ENCODE results near the gene SPATA6L.

SPATA6L gene

DNA sequence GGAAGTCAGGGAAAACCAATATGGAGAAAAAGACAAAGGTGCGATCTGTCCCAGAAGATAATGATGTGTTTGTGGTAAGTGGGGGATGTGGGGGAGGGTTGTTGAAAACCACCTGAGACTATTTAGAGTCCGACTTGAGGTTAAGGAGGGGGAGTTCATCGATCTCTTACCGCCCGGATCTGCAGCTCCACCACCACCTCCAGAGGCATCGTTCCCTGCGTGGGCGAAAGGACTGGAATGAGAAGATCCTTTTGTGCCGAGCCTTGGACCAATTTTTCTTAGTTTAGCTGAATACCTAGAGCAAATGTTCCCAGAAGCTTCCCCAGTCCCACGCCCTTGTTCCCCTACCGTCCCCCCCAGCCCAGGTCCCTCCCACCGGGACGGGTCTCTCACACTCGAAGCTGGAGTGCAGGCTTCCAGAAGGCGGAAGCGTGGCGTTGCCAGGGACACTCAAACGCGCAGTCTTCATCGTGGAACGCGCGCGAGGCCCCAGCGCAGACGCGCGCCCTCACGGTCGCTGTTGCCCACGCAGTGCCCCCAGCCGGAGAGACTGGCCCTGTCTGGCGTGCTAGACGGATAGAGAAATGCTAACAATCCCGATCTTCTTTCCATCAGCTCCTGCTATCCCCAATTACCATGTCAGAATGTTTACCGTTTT is at the start of gene SPATA6L:
Gene SPATA6L, minus strand, starts transcription at position 439 of the 658 bp plus-strand sequence. Its CDS starts 230 bp downstream, at position 209.
- DNase-seq = peak; percentile 47

- DNase-seq = peak; percentile 29
These were observed 48.2 kb upstream of the SPATA6L start for GRCh38 chr9:4714266-4715016.

- no peak for DNase-seq
These were observed 47.6 kb upstream of the SPATA6L start for GRCh38 chr9:4713849-4714248.

DNA sequence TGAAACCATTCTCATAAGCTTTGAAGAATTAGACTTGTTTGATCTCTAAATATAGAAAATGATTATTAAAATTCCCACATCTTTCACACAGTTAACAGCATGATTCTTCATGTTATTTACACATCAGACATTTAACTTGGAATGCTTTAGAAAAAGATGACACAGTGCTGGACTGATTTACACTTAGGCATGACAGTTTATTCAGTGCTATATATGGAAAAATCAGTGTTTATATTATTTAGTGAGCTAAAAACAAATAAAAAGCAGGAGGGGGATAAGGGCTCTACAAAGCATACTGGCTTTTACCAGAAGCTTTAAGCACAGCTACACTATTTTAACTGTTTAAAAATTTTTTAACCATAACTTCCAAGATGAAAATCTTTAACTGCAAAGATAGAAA is 43.1 kb upstream of the SPATA6L start:
- DNase-seq = no peak

DNA sequence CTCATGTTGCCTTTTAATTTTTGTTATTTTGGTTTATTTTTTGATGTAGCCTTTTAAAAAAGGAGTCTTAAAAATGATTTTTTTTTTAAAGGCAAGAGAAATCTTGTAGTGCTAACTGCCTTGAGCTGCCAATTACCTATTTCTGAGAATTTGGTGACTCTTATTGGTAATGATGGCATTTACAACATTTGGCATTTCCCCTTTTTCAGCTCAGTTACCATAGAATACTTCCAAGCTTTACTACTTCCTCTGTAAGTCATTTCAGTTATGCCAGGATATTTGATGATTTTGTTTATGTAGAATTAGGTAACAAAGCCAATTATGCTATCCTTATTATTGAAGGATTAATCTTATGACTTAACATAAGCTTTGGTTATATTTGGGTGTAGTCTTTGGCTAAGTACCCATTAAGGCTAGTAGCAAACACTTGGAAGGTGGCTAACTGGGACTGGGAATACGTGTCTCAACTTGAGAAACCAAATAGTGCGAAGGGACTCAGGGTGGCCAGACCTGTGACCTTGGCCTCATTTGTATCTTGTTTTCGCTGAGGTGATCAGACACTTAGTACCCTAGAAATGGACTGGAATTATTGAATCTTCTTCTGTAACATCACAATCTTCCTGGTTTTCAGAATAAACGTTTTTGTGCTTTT is 40.8 kb upstream of the SPATA6L start:
- no peak for DNase-seq

DNA sequence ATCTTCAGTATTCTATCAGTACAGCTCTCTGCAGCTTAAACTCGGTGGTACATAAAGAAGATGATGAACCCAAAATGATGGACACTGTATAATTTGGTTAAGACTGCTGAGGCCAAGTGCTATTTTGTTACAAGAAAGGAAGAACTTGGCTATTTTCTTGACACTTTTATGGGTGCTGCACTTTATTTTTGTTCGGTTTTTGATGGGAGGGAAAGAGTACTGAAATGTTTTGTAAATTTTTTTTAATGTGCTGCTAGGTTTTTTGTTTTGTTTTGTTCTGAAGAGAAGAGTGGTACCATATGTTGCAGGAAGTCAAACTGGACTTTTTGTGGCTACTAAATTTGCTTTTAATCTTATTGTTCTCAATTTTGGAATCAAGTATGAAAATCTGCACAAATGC is 39.7 kb upstream of the SPATA6L start:
- no peak for DNase-seq

DNA sequence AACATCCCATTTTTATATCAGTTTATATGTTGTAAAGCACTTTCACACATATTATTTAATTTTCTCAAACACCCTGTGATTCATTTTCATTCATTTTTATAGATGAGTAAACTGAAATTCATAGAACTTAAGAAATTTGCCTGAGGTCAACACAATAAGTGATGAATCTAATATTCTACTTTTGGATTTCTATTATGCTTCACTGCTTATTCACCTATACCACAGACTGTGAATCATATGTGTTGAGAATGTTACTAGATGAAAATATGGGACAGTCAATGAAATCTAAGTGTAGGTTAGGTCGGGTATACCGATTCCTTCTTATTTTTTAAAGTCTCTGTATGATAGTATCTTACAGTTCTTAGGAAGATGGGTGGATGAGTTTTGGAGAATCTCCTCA is 37.8 kb upstream of the SPATA6L start:
- no peak for DNase-seq

DNA sequence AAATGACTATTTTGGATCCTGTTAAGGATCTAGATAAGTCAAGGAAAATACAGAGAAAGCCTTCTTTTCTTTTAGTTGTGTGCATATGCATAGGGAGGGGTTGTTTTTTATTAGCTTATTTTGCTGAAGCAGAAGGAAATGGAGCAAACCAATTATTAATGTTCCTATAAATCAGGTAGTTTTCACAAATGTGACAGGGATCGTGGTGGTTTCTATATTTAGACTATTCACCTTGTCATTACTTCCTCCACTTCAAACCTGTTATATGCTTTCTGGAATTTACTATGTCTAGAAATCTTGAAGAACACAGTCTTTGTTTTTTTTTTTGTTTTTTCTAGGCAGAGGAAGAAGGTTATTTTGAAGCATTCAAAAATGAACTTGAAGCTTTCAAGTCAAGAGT is 35.2 kb upstream of the SPATA6L start:
- DNase-seq = no peak

DNA sequence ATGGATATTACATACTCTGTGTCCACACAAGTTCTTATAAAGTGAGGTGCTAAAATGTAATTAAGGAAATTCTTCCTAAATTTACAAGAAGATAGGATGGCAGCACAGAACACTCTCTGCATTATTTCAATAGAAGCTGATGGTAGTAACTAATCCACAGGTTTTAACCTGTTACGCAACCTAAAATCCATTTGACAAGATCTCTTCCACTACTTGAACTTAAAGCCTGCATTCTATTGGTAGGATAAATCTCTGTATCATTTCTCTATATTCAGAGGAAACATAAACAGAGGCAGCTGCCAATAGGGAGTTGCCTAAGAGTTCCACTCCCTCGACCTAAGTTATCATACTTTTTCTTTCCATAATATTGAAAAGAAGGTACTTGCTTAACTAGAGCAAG is 34.7 kb upstream of the SPATA6L start:
- no peak for DNase-seq

DNA sequence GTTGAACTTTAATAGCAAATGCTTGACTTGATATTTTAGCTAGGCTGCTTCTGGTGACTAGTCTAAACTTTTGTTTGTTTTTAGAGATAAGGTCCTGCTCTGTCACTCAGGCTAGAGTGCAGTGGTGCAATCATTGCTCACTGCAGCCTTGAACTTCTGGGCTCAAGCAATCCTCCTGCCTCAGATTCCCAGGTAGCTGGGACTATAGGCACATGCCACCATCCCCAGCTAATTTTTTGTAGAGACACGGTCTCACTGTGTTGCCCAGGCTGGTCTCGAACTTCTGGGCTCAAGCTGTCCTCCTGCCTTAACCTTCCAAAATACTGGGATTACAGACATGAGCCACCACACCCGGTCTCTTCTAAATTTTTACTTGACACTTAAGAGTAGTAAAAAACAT is 33.8 kb upstream of the SPATA6L start:
- no peak for DNase-seq

DNA sequence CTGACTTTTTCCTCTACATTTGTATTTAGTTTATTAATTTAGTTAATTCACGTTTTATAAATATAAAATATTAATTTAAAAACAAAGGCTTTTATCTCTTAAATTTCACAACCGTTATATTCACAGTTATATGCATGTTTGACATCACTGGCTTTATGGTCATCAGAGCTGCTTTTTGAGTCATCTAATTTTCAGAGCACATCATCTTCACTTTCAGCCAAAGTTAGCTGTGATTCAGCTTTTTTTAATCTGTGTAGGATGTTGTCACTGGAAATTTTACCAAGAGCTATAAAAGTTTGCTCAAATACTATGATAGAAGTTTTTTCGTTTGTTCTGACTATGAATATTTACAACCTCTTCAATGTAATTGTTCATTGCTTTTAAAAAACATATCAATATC is 25.5 kb upstream of the SPATA6L start:
- DNase-seq = no peak

DNA sequence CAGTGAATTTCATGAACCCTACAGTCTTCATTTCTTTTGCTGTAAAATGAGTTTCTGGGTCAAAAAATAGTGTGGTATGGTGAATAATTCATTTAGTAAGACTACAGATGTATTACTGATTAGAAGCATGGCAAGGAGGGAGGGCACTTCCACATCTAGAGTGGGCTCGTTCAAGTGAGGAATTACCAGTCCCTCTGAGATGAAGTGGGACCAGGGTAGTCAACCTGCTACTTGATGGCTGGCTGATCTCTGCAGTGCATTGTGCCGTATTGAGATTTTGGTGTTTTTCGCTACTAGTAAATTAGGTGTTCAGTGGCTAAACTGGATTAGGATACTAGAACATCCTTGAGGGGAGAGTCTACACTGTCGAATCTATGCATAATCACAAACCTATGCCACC is 23.9 kb upstream of the SPATA6L start:
- DNase-seq = no peak

GRCh38 chr9:4689687-4690104 is 23.4 kb upstream of the SPATA6L start:
- DNase-seq = no peak

DNA sequence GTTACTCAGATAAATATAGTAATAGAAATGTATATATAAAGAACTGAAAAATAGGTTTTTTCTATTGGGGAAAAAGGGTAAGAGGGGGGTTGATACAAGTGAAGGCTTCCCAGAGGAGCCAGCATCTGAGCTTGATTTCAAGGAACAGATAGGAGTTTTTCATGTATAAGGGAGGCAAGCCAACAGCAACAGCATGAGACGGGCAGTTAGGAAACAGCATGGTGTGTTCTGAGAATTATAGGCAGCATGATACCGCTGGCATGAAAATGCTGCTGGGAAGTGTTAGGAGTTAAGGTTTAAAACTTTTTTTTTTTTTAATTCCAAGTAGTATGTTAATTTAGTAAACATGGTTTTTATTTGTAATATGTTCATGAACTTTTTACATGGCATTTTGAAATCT is 22.7 kb upstream of the SPATA6L start:
- no peak for DNase-seq

- no peak for DNase-seq
These were observed 20.3 kb upstream of the SPATA6L start for GRCh38 chr9:4686584-4686983.

DNA sequence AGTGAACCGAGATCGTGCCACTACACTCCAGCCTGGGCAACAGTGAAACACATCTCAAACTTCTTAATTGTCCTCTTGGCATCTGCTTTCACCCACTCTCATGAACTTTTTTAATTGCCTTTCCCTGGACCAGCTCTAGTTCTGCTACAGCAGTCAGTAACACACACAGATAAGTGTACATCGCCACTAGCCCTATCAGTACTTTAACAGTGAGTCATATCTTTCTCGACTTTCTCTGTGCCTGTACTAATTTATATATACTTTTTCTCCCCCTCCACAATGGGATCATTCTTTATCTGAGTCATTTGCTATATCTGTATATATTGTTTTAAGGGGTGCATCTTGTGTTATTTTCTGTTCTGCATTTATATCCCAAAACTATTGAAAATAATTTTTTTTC is 19.8 kb upstream of the SPATA6L start:
- DNase-seq = no peak

DNA sequence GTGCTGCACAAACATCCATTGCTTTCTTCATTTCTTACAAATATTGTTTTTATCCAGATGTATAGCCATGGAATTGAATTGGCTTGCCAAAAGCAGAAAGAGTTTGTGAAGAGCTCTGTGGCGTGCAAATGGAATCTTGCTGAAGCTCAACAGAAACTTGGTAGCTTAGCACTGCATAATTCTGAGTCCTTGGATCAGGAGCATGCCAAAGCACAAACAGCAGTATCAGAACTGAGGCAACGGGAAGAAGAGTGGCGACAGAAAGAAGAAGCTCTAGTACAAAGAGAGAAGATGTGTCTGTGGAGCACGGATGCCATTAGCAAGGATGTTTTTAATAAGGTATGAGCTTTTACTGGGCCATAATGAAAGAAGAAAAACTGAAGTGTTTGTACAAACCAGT is 18.5 kb upstream of the SPATA6L start:
- DNase-seq = no peak

GRCh38 chr9:4680750-4681149 is 14.5 kb upstream of the SPATA6L start:
- no peak for DNase-seq

- DNase-seq = no peak
These were observed 13.9 kb upstream of the SPATA6L start for GRCh38 chr9:4680173-4680525.

DNA sequence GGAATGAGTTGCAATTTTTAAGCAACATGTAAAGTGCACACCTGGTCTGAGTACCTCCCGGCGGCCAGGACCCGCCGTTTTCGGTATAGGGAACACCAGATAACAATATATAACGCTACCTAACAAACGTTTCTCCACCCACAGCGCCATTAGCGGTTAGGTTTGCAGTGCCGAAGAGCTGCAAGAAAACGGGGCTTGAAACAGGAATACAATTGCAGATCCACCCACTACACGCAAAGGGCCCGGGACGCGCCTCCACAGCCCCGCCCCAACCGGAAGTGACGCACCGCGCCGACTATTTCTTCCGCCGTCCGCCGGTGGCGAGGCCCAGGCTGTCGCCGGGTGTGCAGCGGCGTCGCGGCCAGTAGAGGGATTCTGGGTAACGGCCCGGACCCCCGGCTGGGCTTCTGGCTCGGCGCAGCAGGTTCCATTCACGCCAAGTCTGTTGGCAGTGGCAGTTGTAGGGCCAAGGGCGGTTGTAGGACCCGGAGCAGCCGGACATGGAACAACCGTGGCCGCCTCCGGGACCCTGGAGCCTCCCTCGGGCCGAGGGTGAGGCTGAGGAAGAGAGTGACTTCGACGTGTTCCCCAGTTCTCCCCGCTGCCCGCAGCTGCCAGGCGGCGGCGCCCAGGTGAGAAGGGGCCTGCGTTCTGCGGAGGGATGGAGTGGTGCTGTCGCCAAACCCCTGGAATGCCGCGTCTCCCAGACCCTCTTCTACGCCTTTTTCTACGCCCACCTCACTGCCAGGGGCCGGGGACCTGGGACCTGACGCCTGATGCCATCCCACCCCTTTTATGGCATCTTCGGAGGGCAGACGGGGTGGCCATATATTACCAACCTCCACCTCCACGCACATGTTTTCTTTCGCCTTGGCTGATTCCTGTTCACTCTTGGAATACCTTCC is 13.2 kb upstream of the SPATA6L start, which contains the start of gene CDC37L1:
Gene CDC37L1, plus strand, starts transcription at position 302 of the 905 bp plus-strand sequence. Its CDS starts 199 bp downstream, at position 501.
- peak; percentile 90 for DNase-seq

- DNase-seq = no peak
These were observed 12.5 kb upstream of the SPATA6L start for GRCh38 chr9:4678679-4679267.

DNA sequence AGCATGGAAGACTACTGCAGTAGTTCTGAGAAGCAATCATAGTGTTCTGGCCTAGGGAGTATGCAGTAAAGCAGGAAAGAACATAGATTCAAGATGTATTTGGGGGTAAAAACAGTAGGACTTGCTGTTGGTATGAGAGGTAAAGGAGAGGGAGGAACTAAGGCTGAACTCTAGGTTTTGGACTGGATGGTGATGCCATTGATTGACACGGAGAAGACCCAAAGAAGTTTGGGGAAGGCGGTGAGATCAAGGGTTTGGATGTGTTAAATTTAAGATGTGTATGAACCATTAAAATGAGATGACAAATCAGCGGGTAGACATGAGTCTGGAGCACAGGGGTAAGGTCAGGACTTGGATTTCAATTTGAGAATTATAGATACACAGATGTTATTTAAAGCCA is 11.1 kb upstream of the SPATA6L start:
- DNase-seq = no peak

- no peak for DNase-seq
These were observed 8.5 kb upstream of the SPATA6L start for GRCh38 chr9:4674783-4675182.

All from NCI-H1436 (cell line).